K562 (cell line): ENCODE results near the gene LAMB4. TPM values are rescaled to one million over a fixed set of nuclear protein-coding genes. Genes with fewer than 3 reads are reported as not detected.

Experiments used
- CREBBP ChIP-seq: IDR thresholded peaks from one replicate; pipeline ENCODE4 v1.6.1; 2012; ENCODE audit warnings: low read depth, mild to moderate bottlenecking, control low read depth, inconsistent platforms, low read length
- EP400 ChIP-seq: fragments of 450-650 bp; IDR thresholded peaks from 2 replicates; pipeline ENCODE4 v1.6.1; 2017; ENCODE audit warnings: antibody characterized with exemption, mild to moderate bottlenecking, moderate library complexity
- FOXK2 ChIP-seq, 2 experiments: fragments of 450-650 bp; IDR thresholded peaks in 1 of 2; conservative IDR thresholded peaks in 1 of 2; 2 replicates each; pipeline ENCODE4 v1.6.1; 2016; ENCODE audit warnings: low read depth in 2 of 2, mild to moderate bottlenecking in 1 of 2
- GATA2 ChIP-seq: sonication (generic); formaldehyde crosslinking; IDR thresholded peaks from 2 replicates; pipeline ENCODE4 v1.4.0; 2020; ENCODE audit warnings: mild to moderate bottlenecking, missing genetic modification reagents
- HINFP ChIP-seq: fragments of 450-650 bp; conservative IDR thresholded peaks from 2 replicates; pipeline ENCODE4 v1.6.1; 2016; ENCODE audit warnings: missing genetic modification characterization, low read depth, mild to moderate bottlenecking, control low read depth, missing compliant biosample characterization
- KDM1A ChIP-seq, 2 experiments: fragments of 450-650 bp; IDR thresholded peaks; 2 replicates each; pipeline ENCODE4 v1.6.1; 2016; ENCODE audit warnings: mild to moderate bottlenecking in 2 of 2
- PHF20 ChIP-seq: fragments of 450-650 bp; IDR thresholded peaks from 2 replicates; pipeline ENCODE4 v1.6.1; 2018; ENCODE audit not compliant: partially characterized antibody
- SMARCE1 ChIP-seq: fragments of 450-650 bp; IDR thresholded peaks from 2 replicates; pipeline ENCODE4 v1.7.1; 2016; ENCODE audit warnings: mild to moderate bottlenecking
- SP2 ChIP-seq: IDR thresholded peaks from 2 replicates; pipeline ENCODE4 v1.6.1; 2011; ENCODE audit warnings: mild to moderate bottlenecking, low read depth, low read length, moderate library complexity; ENCODE audit not compliant: poor library complexity, severe bottlenecking; ENCODE audit errors: extremely low read depth
- TCF7 ChIP-seq: sonication (generic); IDR thresholded peaks from 2 replicates; pipeline ENCODE4 v1.6.1; 2016; ENCODE audit warnings: antibody characterized with exemption, borderline replicate concordance
- TEAD1 ChIP-seq, 2 experiments: fragments of 450-650 bp in 1 of 2; sonication (generic) in 1 of 2; formaldehyde crosslinking; IDR thresholded peaks; 2 replicates each; pipeline versions ENCODE4 v1.4.0 to v1.8.0; 2020 to 2022; ENCODE audit warnings: mild to moderate bottlenecking in 2 of 2, missing genetic modification reagents in 1 of 2
- ZBTB17 ChIP-seq: fragments of 450-650 bp; formaldehyde crosslinking; IDR thresholded peaks from 2 replicates; pipeline ENCODE4 v1.4.0; 2020; ENCODE audit warnings: mild to moderate bottlenecking
- ZBTB5 ChIP-seq: fragments of 450-650 bp; IDR thresholded peaks from 2 replicates; pipeline ENCODE4 v1.6.1; 2017; ENCODE audit warnings: antibody characterized with exemption
- ZBTB7A ChIP-seq: IDR thresholded peaks from 2 replicates; pipeline ENCODE4 v1.6.1; 2011; ENCODE audit warnings: low read depth, mild to moderate bottlenecking, low read length, moderate library complexity, borderline replicate concordance; ENCODE audit not compliant: control insufficient read depth
- ZFP36 ChIP-seq: fragments of 150-350 bp; IDR thresholded peaks from 2 replicates; pipeline ENCODE4 v1.6.1; 2018; ENCODE audit warnings: low read length, low read depth; ENCODE audit not compliant: partially characterized antibody
- ZNF444 ChIP-seq: fragments of 250-450 bp; sonication (Bioruptor Pico); IDR thresholded peaks from 2 replicates; pipeline ENCODE4 v1.4.0; 2020; ENCODE audit warnings: mild to moderate bottlenecking, moderate library complexity
- ZNF77 ChIP-seq: fragments of 250-450 bp; sonication (Bioruptor Pico); IDR thresholded peaks from 2 replicates; pipeline ENCODE4 v1.5.0; 2020
- polyA plus RNA-seq, 8 experiments: library from polyadenylated mRNA; depleted of rRNA in 4 of 8; stranded (reverse) in 5 of 8; unstranded in 3 of 8; fragments of >200 nt; fragmentation: Nextera tagmentation in 2 of 8; fragmentation: Illumina TruSeq in 1 of 8; extraction: Ambion mirVana in 2 of 8; extraction: Trizol in 1 of 8; gene quantifications; 2 replicates each; pipeline versions ENCODE4 v1.2.1 to v1.2.3, GENCODE V29; 2011 to 2014; ENCODE audit warnings: inconsistent platforms in 1 of 8, missing spikeins in 1 of 8
- total RNA-seq, 7 experiments: library from RNA; depleted of rRNA in 6 of 7; stranded (reverse); fragments of >200 nt in 6 of 7; fragmentation: Illumina TruSeq in 2 of 7; extraction: Trizol in 2 of 7; gene quantifications; 2 replicates each; pipeline versions ENCODE4 v1.2.1 to v1.2.3, GENCODE V29; 2011 to 2021; ENCODE audit warnings: low replicate concordance in 1 of 7
- TF ChIP-seq, protein P1 (sequence below): fragments of 450-650 bp; IDR thresholded peaks from 2 replicates; pipeline ENCODE4 v1.6.1; 2017; ENCODE audit warnings: antibody characterized with exemption, mild to moderate bottlenecking
- TF ChIP-seq, protein P2 (sequence below): fragments of 200-400 bp; formaldehyde crosslinking; IDR thresholded peaks from 2 replicates; pipeline ENCODE4 v1.6.1; 2017; ENCODE audit warnings: mild to moderate bottlenecking, low read depth, low read length, moderate library complexity

LAMB4 gene
- total and polyA plus RNA-seq, 9 of the 15 experiments (the other 6 are each of a cell fraction or from before 2014, with no cell fraction given) = 0.06 to 0.13 (median 0.07) TPM; not detected in 6

DNA sequence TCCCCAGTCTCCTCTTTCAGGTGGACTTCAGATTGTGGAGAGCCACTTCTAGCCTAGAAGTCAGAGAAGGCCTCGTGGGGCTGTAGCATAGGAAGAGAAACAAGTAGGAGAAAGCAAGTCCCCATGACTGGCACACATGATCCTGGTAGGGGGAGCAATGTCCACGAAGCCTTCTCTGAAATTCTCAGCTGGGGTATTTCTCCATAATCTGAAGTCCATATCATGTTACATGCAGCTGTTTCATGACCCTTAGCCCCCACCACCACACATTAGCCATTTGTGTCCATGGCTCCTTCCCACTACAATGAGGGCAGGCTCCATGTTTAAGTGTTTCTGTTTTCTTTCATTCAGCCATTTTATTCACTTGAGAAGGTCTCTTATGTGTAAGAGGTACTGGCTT lies 43.2 kb downstream of the LAMB4 start (continued):
- TF ChIP-seq, protein P1, sequence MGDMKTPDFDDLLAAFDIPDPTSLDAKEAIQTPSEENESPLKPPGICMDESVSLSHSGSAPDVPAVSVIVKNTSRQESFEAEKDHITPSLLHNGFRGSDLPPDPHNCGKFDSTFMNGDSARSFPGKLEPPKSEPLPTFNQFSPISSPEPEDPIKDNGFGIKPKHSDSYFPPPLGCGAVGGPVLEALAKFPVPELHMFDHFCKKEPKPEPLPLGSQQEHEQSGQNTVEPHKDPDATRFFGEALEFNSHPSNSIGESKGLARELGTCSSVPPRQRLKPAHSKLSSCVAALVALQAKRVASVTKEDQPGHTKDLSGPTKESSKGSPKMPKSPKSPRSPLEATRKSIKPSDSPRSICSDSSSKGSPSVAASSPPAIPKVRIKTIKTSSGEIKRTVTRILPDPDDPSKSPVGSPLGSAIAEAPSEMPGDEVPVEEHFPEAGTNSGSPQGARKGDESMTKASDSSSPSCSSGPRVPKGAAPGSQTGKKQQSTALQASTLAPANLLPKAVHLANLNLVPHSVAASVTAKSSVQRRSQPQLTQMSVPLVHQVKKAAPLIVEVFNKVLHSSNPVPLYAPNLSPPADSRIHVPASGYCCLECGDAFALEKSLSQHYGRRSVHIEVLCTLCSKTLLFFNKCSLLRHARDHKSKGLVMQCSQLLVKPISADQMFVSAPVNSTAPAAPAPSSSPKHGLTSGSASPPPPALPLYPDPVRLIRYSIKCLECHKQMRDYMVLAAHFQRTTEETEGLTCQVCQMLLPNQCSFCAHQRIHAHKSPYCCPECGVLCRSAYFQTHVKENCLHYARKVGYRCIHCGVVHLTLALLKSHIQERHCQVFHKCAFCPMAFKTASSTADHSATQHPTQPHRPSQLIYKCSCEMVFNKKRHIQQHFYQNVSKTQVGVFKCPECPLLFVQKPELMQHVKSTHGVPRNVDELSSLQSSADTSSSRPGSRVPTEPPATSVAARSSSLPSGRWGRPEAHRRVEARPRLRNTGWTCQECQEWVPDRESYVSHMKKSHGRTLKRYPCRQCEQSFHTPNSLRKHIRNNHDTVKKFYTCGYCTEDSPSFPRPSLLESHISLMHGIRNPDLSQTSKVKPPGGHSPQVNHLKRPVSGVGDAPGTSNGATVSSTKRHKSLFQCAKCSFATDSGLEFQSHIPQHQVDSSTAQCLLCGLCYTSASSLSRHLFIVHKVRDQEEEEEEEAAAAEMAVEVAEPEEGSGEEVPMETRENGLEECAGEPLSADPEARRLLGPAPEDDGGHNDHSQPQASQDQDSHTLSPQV = peak; percentile 78
- peak; percentile 26; the same call in 1 of the 2 replicates for TF ChIP-seq GATA2 (CRISPR knock-in tag)
- no peak for TF ChIP-seq ZBTB17
- TF ChIP-seq KDM1A (IDR thresholded peaks at IDR 0.05) = peak in 1 of 2 experiments; percentile 25; a peak in 1 of 4 replicates
- TF ChIP-seq ZBTB5 = no peak
- TF ChIP-seq ZBTB7A = peak; percentile 38; the same call in 1 of the 2 replicates
- no peak for TF ChIP-seq CREBBP
- 0 out of 2 replicates have a peak, but pooled peaks have one; percentile 18 for TF ChIP-seq EP400
- TF ChIP-seq, protein P2, sequence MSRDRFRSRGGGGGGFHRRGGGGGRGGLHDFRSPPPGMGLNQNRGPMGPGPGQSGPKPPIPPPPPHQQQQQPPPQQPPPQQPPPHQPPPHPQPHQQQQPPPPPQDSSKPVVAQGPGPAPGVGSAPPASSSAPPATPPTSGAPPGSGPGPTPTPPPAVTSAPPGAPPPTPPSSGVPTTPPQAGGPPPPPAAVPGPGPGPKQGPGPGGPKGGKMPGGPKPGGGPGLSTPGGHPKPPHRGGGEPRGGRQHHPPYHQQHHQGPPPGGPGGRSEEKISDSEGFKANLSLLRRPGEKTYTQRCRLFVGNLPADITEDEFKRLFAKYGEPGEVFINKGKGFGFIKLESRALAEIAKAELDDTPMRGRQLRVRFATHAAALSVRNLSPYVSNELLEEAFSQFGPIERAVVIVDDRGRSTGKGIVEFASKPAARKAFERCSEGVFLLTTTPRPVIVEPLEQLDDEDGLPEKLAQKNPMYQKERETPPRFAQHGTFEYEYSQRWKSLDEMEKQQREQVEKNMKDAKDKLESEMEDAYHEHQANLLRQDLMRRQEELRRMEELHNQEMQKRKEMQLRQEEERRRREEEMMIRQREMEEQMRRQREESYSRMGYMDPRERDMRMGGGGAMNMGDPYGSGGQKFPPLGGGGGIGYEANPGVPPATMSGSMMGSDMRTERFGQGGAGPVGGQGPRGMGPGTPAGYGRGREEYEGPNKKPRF = no peak
- TF ChIP-seq PHF20 = no peak
- TF ChIP-seq ZFP36 = no peak
- no peak for TF ChIP-seq ZNF444 (CRISPR knock-in tag)
- no peak for TF ChIP-seq TCF7
- 0 out of 2 replicates have a peak, but pooled peaks have one; percentile 19 for TF ChIP-seq SMARCE1
- no peak for TF ChIP-seq HINFP (tag)
- 0 out of 4 replicates have a peak, but pooled peaks of 1 of the 2 experiments have one; percentile 54 for TF ChIP-seq TEAD1 (CRISPR knock-in tag; IDR thresholded peaks at IDR 0.05)
- TF ChIP-seq FOXK2 (conservative IDR thresholded peaks at IDR 0.05 in 1 of 2, IDR thresholded peaks at IDR 0.05 in 1 of 2; ENCODE audit: low read depth in 2 of 2) = 0 out of 4 replicates have a peak, but pooled peaks of 1 of the 2 experiments have one; percentile 13
- TF ChIP-seq ZNF77 = no peak
- TF ChIP-seq SP2 = no peak
